GM19240 (cell line): Measurements from ENCODE around the gene TBC1D2.
"Not testable (repeated sequence)": the region's sequence is repeated elsewhere in the genome, so short reads cannot be mapped to it uniquely, and the experiment has no call there.

Source experiments
- DNase-seq: peaks from one replicate; pipeline ENCODE4 v3.0.0; 2011; ENCODE audit warnings: low spot score; ENCODE audit not compliant: insufficient read length

Gene TBC1D2

GRCh38 chr9:98275159-98275558 lies 19.7 kb upstream of the TBC1D2 start:
- DNase-seq: no peak

GRCh38 chr9:98272083-98272482 lies 16.6 kb upstream of the TBC1D2 start:
- DNase-seq: no peak

GRCh38 chr9:98271479-98271878 lies 16.0 kb upstream of the TBC1D2 start:
- DNase-seq: no peak

DNA sequence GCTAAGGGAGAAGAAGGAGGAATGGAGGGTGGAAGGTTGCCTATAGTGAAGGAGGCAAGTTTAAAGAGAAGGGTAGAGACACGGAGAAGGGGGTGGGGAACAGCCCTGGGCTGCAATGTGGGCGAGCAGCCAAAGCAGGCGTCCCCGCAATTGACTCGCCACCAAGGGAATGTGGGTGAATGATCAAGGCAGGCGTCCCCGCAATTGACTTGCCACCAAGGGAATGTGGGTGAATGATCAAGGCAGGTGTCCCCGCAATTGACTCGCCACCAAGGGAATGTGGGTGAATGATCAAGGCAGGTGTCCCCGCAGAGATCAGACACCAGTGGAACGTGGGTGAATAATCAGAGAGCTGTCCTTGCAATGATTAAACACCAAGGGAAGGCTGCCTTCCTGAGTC lies 14.8 kb upstream of the TBC1D2 start:
- DNase-seq: not testable (repeated sequence)

DNA sequence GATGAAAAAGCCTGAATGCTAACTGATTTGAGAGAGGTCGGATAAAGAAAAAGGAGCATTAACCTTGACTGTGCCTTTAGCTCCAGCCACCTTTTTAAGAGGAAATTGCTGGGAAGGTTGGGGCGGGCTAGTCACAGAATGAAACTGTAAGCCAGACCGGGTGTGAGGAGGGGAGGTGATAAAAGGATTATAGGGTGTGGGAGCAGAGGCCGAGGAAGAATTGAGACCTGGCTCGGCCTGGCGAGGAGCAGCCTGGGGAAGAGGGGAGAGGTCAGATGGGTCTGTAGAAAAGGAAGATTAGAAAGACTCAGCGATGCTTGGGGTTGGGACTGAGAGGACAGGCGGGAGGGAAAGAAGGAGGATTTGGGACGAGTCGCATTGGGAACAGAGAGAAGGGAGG lies 14.2 kb upstream of the TBC1D2 start:
- not testable (repeated sequence) for DNase-seq

GRCh38 chr9:98267556-98267955 lies 12.1 kb upstream of the TBC1D2 start:
- DNase-seq: not testable (repeated sequence)

GRCh38 chr9:98264516-98264915 lies 9.1 kb upstream of the TBC1D2 start:
- DNase-seq: no peak

GRCh38 chr9:98263482-98264357 lies 8.3 kb upstream of the TBC1D2 start:
- DNase-seq: peak; percentile 65

GRCh38 chr9:98263080-98263479 lies 7.6 kb upstream of the TBC1D2 start:
- DNase-seq: no peak

DNA sequence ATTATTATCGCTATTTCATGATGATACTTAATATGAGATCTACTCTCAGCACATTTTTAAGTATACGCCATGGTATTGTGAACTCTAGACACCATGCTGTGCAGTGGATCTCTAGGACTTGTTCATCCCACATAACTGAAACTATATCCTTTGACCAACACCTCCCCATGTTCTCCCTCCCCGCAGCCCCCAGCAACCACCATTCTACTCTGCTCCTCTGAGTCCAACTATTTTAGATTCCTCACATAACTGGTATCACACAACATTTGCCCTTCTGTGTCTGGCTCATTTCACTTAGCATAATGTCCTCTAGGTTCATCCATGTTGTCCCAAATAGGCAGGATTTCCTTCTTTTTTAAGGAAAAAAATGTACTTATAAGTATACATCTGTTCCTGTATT lies 6.6 kb upstream of the TBC1D2 start:
- DNase-seq: no peak

DNA sequence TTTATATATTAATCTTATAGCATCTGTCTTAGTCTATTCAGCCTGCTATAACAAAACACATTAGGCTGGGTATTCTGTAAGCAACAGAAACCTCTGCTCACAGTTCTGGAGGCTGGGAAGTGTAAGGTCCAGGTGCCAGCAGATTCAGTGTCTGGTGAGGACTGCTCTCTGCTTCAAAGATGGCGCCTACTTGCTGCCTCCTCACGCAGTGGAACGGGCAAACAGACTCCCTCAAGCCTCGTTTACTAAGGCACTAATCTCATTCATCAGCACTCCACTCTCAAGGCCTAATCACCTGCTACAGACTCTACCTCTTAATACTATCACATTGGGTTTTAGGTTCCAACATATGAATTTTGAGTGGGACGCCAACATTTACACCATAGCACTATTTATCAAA lies 5.2 kb upstream of the TBC1D2 start:
- DNase-seq: no peak

DNA sequence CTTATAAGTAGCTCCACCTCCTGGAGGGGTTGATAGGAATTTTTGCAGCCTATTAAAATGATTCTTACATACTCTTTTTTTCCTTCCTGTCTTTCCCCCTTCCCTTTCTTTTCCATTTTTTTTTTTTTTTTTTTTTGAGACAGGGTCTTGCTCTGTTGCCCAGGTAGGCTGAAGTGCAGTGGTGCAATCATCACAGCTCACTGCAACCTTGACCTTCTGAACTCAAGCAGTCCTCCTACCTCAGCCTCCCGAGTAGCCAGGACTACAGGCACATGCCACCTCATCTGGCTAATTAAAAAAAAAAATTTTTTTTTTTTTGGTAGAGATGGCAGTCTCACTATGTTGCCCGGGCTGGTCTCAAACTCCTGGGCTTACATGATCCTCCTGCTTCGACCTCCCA lies 4.3 kb upstream of the TBC1D2 start:
- no peak for DNase-seq

DNA sequence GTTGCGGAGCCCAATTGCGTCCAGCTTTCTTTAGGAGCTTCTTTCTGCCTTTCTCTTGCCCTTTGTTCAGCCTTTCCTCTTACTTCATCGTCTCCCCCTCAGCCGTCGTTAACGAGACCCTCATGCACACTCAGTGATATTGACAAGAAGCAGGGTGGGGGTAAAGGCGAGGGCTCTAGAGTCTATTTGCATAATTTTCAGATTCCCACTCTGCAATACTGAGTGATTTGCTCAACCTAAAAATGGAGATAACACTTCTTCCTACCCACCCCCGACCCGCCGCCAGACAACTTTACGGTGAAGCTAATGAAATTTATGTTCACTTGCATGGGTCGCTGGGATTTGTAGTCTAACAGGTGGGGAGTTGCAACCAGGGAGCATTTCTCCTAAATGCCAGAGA lies 1.3 kb upstream of the TBC1D2 start:
- no peak for DNase-seq

GRCh38 chr9:98255061-98255577 lies 330 bp downstream of the TBC1D2 start:
- no peak for DNase-seq

GRCh38 chr9:98254228-98255060 lies 1.0 kb downstream of the TBC1D2 start:
- no peak for DNase-seq

GRCh38 chr9:98253565-98253964 lies 1.9 kb downstream of the TBC1D2 start:
- no peak for DNase-seq

GRCh38 chr9:98251551-98251950 lies 3.9 kb downstream of the TBC1D2 start:
- DNase-seq: no peak

GRCh38 chr9:98249771-98250170 lies 5.7 kb downstream of the TBC1D2 start:
- no peak for DNase-seq

DNA sequence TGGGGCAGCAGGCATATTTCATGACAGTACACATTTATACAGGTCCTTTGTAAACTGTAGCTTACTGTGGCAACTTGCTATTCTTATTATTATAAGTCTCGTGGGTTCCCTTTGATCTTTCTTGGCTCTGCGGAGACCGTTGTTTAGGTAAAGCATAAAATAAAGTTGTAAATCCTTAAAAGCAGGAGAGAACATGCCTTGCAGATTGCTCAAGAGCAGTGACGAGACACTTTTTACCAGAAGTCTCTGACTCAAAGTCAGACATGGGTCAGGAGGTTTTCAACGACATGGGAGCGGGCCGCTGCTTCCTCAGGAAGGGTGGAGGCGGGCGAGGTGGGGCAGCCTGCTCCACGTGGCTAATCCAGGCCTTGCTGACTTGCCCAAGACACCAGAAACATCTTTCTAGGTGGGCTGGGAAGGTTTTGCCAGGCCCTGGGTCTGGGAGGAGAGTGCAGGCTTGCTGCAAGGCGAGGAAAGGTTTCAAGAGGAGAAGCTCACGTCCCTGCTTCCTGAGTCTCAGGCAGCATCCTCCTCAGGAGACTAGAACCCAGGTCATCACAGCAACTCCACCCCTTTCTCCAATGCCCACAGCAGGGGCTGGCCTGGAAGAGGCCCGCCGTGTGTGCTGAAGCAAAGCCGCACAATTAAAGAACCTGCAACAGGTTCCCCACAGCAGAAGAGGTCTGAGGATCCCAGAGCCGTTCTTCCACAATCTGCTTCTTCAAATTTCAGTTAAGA lies 6.5 kb downstream of the TBC1D2 start:
- DNase-seq: no peak

- DNase-seq: no peak
These were observed 7.4 kb downstream of the TBC1D2 start for GRCh38 chr9:98247831-98248657.

DNA sequence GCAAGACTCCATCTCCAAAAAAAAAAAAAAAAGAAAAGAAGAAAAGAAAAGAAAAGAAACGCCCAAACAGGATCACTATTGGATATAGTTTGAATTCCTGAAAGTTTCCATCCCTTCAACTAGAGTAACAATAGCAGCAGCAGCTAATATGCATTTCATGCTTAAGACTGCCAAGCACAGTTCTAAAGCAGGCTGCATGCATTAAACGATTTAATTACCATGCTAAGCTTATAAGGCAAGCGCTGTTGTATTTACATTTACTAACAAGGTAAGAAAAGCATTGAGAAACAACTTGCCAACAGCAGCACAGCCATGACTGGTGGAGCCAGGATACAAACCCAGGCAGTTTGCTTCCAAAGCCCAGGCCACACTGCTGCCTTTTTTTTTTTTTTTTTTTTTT lies 13.0 kb downstream of the TBC1D2 start:
- no peak for DNase-seq
